ENCODE measurements around the gene UBN1. TPM values are rescaled to one million over a fixed set of nuclear protein-coding genes. Genes with fewer than 3 reads are reported as not detected.

UBN1 gene
- total and polyA plus RNA-seq, 2 donors (not counting 3 experiments of a cell fraction or from before 2014, with no cell fraction given), result 26.0 to 44.8 TPM

- TF ChIP-seq, protein P1, sequence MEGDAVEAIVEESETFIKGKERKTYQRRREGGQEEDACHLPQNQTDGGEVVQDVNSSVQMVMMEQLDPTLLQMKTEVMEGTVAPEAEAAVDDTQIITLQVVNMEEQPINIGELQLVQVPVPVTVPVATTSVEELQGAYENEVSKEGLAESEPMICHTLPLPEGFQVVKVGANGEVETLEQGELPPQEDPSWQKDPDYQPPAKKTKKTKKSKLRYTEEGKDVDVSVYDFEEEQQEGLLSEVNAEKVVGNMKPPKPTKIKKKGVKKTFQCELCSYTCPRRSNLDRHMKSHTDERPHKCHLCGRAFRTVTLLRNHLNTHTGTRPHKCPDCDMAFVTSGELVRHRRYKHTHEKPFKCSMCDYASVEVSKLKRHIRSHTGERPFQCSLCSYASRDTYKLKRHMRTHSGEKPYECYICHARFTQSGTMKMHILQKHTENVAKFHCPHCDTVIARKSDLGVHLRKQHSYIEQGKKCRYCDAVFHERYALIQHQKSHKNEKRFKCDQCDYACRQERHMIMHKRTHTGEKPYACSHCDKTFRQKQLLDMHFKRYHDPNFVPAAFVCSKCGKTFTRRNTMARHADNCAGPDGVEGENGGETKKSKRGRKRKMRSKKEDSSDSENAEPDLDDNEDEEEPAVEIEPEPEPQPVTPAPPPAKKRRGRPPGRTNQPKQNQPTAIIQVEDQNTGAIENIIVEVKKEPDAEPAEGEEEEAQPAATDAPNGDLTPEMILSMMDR (IDR thresholded peaks at IDR 0.05; ENCODE audit: extremely low read depth in 1 of 2, insufficient read depth in 1 of 2, low read depth in 1 of 2, low read length in 2 of 2), result no peak
- TF ChIP-seq MYC (IDR thresholded peaks at IDR 0.05; ENCODE audit: low read depth, low read length) (no peak), JUN (IDR thresholded peaks at IDR 0.05; ENCODE audit: borderline replicate concordance, insufficient read depth, insufficient read length, low read depth) (no peak), GATA2 (IDR thresholded peaks at IDR 0.05; ENCODE audit: insufficient read depth, insufficient read length, low read depth, low read length) (no peak), EZH2 (IDR thresholded peaks at IDR 0.05; ENCODE audit: borderline replicate concordance, low read depth, low read length, severe bottlenecking) (no peak), POLR2A (IDR thresholded peaks at IDR 0.05; ENCODE audit: low read depth, low read length) (no peak), POLR2AphosphoS5 (IDR thresholded peaks at IDR 0.05; ENCODE audit: insufficient read depth, low read depth, low read length) (no peak), FOS (IDR thresholded peaks at IDR 0.05; ENCODE audit: borderline replicate concordance, insufficient read depth, low read length) (no peak)
- TF ChIP-seq, protein P2, sequence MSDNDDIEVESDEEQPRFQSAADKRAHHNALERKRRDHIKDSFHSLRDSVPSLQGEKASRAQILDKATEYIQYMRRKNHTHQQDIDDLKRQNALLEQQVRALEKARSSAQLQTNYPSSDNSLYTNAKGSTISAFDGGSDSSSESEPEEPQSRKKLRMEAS (IDR thresholded peaks at IDR 0.05; ENCODE audit: insufficient read depth, insufficient read length), result no peak
- H3K36me3 ChIP-seq (ENCODE audit: control insufficient read depth in 2 of 2, extremely low read depth in 1 of 2, insufficient read depth in 2 of 2, low read length in 2 of 2), result no peaks in the 10 kb centered on the region
- BruUV-seq (replicated peaks), result no TSS peak
- no peaks in the 10 kb centered on the region for H3K9me1 ChIP-seq (replicated peaks; ENCODE audit: control insufficient read depth, extremely low read depth, insufficient read depth, low read length)
- no peaks in the 10 kb centered on the region for H3K4me1 ChIP-seq (ENCODE audit: control insufficient read depth, extremely low read depth, insufficient read depth, low read length)
- peaks cover 2% of the 10 kb centered on the region for H3K9me3 ChIP-seq (replicated peaks; ENCODE audit: control insufficient read depth, insufficient read depth, low read length)
- DNase-seq (ENCODE audit: low read depth, low spot score) (no peak), FAIRE-seq (no peak)
- no peak overlapping the region for H2AFZ ChIP-seq (ENCODE audit: low read depth, low read length)
- H4K20me1 ChIP-seq (replicated peaks; ENCODE audit: control insufficient read depth, extremely low read depth, insufficient read depth, low read length), result no peaks in the 10 kb centered on the region
- intact Hi-C loops (cut with micrococcal nuclease), result no loop called here
- H3K9ac ChIP-seq (replicated peaks; ENCODE audit: extremely low read depth, insufficient read depth, low read length), result no peak overlapping the region
- H3K27me3 ChIP-seq (ENCODE audit: control insufficient read depth in 2 of 2, insufficient read depth in 2 of 2, low read length in 2 of 2), result no peaks in the 10 kb centered on the region
- H3K4me2 ChIP-seq (ENCODE audit: insufficient read depth, low read length), result no peak overlapping the region
- no peak overlapping the region for H3K4me3 ChIP-seq (replicated peaks in 1 of 3; ENCODE audit: insufficient read depth in 1 of 3, low read depth in 1 of 3, low read length in 3 of 3)
- dilution Hi-C loops (cut with MboI; ENCODE audit: extremely low pct_ligation_motif_present, low sequenced_read_pairs), result no loop called here
- no peak overlapping the region for H3K27ac ChIP-seq (ENCODE audit: insufficient read depth, low read depth, low read length)
- ChIA-PET POLR2A (no interaction called here), CTCF (no interaction called here)
- H3K79me2 ChIP-seq (ENCODE audit: control insufficient read depth, insufficient read depth, low read length), result no peaks in the 10 kb centered on the region
Observed at GRCh38 chr16:4922721-4923342, 75.6 kb downstream of the UBN1 start.

Measured in endothelial cell of umbilical vein (primary cell).